A549 (cell line): ENCODE data around the gene CDK18. TPM values are rescaled to one million over a fixed set of nuclear protein-coding genes. Genes with fewer than 3 reads are reported as not detected.

ENCODE experiments used
- ATAC-seq, 2 experiments: fragments of 200-7000 bp in 1 of 2; fragments of >200 bp in 1 of 2; cut with Nextera tagmentation in 1 of 2; cut with Tn5 transposase in 1 of 2; 3 replicates each; pipeline versions ENCODE4 v1.8.0 to v1.9.1; 2018 to 2020; ENCODE audit warnings: mild to moderate bottlenecking in 1 of 2, moderate library complexity in 1 of 2
- CTCF ChIA-PET: fragments of 300-600 bp; sonication (Branson Sonifier 250); formaldehyde crosslinking; extraction: SDS; loops from one replicate; lab custom pipeline; 2021; ENCODE audit warnings: antibody characterized with exemption, inconsistent platforms; lab: Yijun Ruan, JAX
- POLR2A ChIA-PET: fragments of 350-600 bp; formaldehyde crosslinking; extraction: SDS; loops from one replicate; lab custom pipeline; 2021; ENCODE audit warnings: antibody characterized with exemption, inconsistent platforms; lab: Yijun Ruan, JAX
- DNase-seq, 2 experiments: peaks; one replicate each; pipeline versions ENCODE4 v3.0.0 to v3.0.0-alpha.2; 2011 to 2016; ENCODE audit warnings: low read depth in 1 of 2, low spot score in 1 of 2
- FAIRE-seq: peaks from 2 replicates; lab custom pipeline; 2011; peaks lifted over from hg19 to GRCh38; lab: Jason Lieb, UNC
- H3K27ac ChIP-seq, 2 experiments: fragments of >200 bp; sonication (Bioruptor Twin); formaldehyde crosslinking; 3 replicates each; pipeline ENCODE4 v1.5.1; 2016 to 2017
- H3K4me1 ChIP-seq: fragments of >200 bp; sonication (Bioruptor Twin); formaldehyde crosslinking; 3 replicates; pipeline ENCODE4 v1.6.1; 2016
- H3K4me2 ChIP-seq: fragments of >200 bp; sonication (Bioruptor Twin); formaldehyde crosslinking; 3 replicates; pipeline ENCODE4 v1.6.1; 2016
- H3K4me3 ChIP-seq: fragments of >200 bp; sonication (Bioruptor Twin); formaldehyde crosslinking; 3 replicates; pipeline ENCODE4 v1.5.1; 2016
- H3K9me3 ChIP-seq: fragments of >200 bp; sonication (Bioruptor Twin); formaldehyde crosslinking; 3 replicates; pipeline ENCODE4 v1.6.1; 2016
- BCL3 ChIP-seq: fragments of >200 bp; sonication (Bioruptor Twin); formaldehyde crosslinking; IDR thresholded peaks from 3 replicates; pipeline ENCODE4 v1.6.1; 2016
- CEBPB ChIP-seq, 2 experiments: fragments of >200 bp in 1 of 2; sonication (Bioruptor Twin) in 1 of 2; formaldehyde crosslinking in 1 of 2; IDR thresholded peaks; 2 replicates each; pipeline ENCODE4 v1.6.1; 2012 to 2016
- CHD4 ChIP-seq: fragments of 200-600 bp; sonication (generic); IDR thresholded peaks from 2 replicates; pipeline ENCODE4 v1.6.1; 2016; ENCODE audit warnings: antibody characterized with exemption, mild to moderate bottlenecking, borderline replicate concordance
- E2F6 ChIP-seq: IDR thresholded peaks from 2 replicates; pipeline ENCODE4 v1.6.1; 2012; ENCODE audit warnings: low read depth, borderline replicate concordance
- EHMT2 ChIP-seq: fragments of 200-600 bp; sonication (generic); IDR thresholded peaks from 2 replicates; pipeline ENCODE4 v1.6.1; 2016; ENCODE audit warnings: antibody characterized with exemption, low read depth, mild to moderate bottlenecking, moderate library complexity
- ELK1 ChIP-seq: fragments of 150-350 bp; IDR thresholded peaks from 2 replicates; pipeline ENCODE4 v1.6.1; 2014; ENCODE audit warnings: low read depth, mild to moderate bottlenecking, low read length
- EP300 ChIP-seq, 2 experiments: fragments of >200 bp; sonication (Bioruptor Twin); formaldehyde crosslinking; IDR thresholded peaks; 2 replicates in 1 of 2; 3 replicates in 1 of 2; pipeline ENCODE4 v1.6.1; 2016 to 2017
- FOXS1 ChIP-seq: fragments of 250-450 bp; sonication (Bioruptor Pico); IDR thresholded peaks from 2 replicates; pipeline ENCODE4 v1.5.0; 2020; ENCODE audit warnings: mild to moderate bottlenecking, moderate library complexity
- HDAC2 ChIP-seq: fragments of 200-600 bp; sonication (generic); IDR thresholded peaks from 2 replicates; pipeline ENCODE4 v1.6.1; 2016
- HES2 ChIP-seq: fragments of >200 bp; sonication (Bioruptor Twin); formaldehyde crosslinking; IDR thresholded peaks from 2 replicates; pipeline ENCODE4 v1.6.1; 2016
- HEYL ChIP-seq: fragments of 250-450 bp; sonication (Bioruptor Pico); IDR thresholded peaks from 2 replicates; pipeline ENCODE4 v1.8.0; 2021; ENCODE audit warnings: mild to moderate bottlenecking, moderate library complexity
- HOXB13 ChIP-seq: fragments of 250-450 bp; sonication (Bioruptor Pico); IDR thresholded peaks from 2 replicates; pipeline ENCODE4 v1.5.0; 2020; ENCODE audit warnings: low read depth, mild to moderate bottlenecking, moderate library complexity
- HOXB5 ChIP-seq: fragments of 250-450 bp; sonication (Bioruptor Pico); IDR thresholded peaks from 2 replicates; pipeline ENCODE4 v1.5.0; 2020; ENCODE audit warnings: mild to moderate bottlenecking, moderate library complexity
- KDM5A ChIP-seq: fragments of 200-600 bp; sonication (generic); IDR thresholded peaks from 2 replicates; pipeline ENCODE4 v1.6.1; 2016; ENCODE audit warnings: antibody characterized with exemption, mild to moderate bottlenecking
- MAX ChIP-seq: IDR thresholded peaks from 2 replicates; pipeline ENCODE4 v1.6.1; 2012
- NR3C1 ChIP-seq: fragments of >200 bp; sonication (Bioruptor Twin); formaldehyde crosslinking; IDR thresholded peaks from 3 replicates; pipeline ENCODE4 v1.6.1; 2017
- PBX3 ChIP-seq: IDR thresholded peaks from 2 replicates; pipeline ENCODE4 v1.6.1; 2012
- PHF8 ChIP-seq: fragments of 200-600 bp; sonication (generic); IDR thresholded peaks from 2 replicates; pipeline ENCODE4 v1.6.1; 2016; ENCODE audit warnings: low read depth, mild to moderate bottlenecking, antibody characterized with exemption, moderate library complexity, borderline replicate concordance
- POLR2A ChIP-seq: IDR thresholded peaks from 2 replicates; pipeline ENCODE4 v1.6.1; 2012; ENCODE audit warnings: mild to moderate bottlenecking, low read length
- RAD21 ChIP-seq, 2 experiments: fragments of >200 bp in 1 of 2; sonication (Bioruptor Twin) in 1 of 2; formaldehyde crosslinking in 1 of 2; IDR thresholded peaks in 1 of 2; conservative IDR thresholded peaks in 1 of 2; 2 replicates in 1 of 2; 3 replicates in 1 of 2; pipeline ENCODE4 v1.6.1; 2012 to 2018; ENCODE audit warnings: inconsistent platforms in 1 of 2
- REST ChIP-seq: fragments of 200-600 bp; sonication (generic); IDR thresholded peaks from 2 replicates; pipeline ENCODE4 v1.6.1; 2016; ENCODE audit warnings: antibody characterized with exemption, mild to moderate bottlenecking, moderate library complexity
- RFX5 ChIP-seq: fragments of 450-650 bp; IDR thresholded peaks from 2 replicates; pipeline ENCODE4 v1.7.1; 2014; ENCODE audit warnings: antibody characterized with exemption, mild to moderate bottlenecking, moderate library complexity
- TFCP2L1 ChIP-seq: fragments of 250-450 bp; sonication (Bioruptor Pico); IDR thresholded peaks from 2 replicates; pipeline ENCODE4 v1.5.0; 2021; ENCODE audit warnings: mild to moderate bottlenecking
- TP53 ChIP-seq: fragments of 250-450 bp; sonication (Bioruptor Pico); IDR thresholded peaks from 2 replicates; pipeline ENCODE4 v1.5.0; 2021; ENCODE audit warnings: mild to moderate bottlenecking, moderate library complexity
- USF2 ChIP-seq: fragments of 450-650 bp; IDR thresholded peaks from 2 replicates; pipeline ENCODE4 v1.6.1; 2014; ENCODE audit warnings: antibody characterized with exemption
- ZFP36 ChIP-seq: fragments of 450-650 bp; IDR thresholded peaks from 2 replicates; pipeline ENCODE4 v1.6.1; 2014; ENCODE audit warnings: borderline replicate concordance; ENCODE audit not compliant: partially characterized antibody
- ZSCAN20 ChIP-seq: fragments of 250-450 bp; sonication (Bioruptor Pico); IDR thresholded peaks from 2 replicates; pipeline ENCODE4 v1.8.0; 2022; ENCODE audit warnings: mild to moderate bottlenecking, moderate library complexity
- WGBS: methylation state at CpG from one replicate; pipeline ENCODE4 v1.1.6; 2017; ENCODE audit errors: missing lambda C conversion rate; 5-methylcytosine and 5-hydroxymethylcytosine counted together
- polyA plus RNA-seq, 4 experiments: library from polyadenylated mRNA; depleted of rRNA in 3 of 4; stranded (reverse); fragments of >200 nt; fragmentation: RNase III in 1 of 4; extraction: RNeasy Plus Mini Kit Qiagen cat#74134 plus additional on column Dnase treatment in 1 of 4; gene quantifications; 2 replicates in 3 of 4; 3 replicates in 1 of 4; pipeline ENCODE4 v1.2.3, GENCODE V29; 2011 to 2017

The CDK18 gene
- polyA plus RNA-seq, 2 of the 4 experiments (the other 2 are of a cell fraction), result 0.75 to 2.0 TPM

GRCh38 chr1:205502111-205502810 lies 2.2 kb upstream of the CDK18 start:
- Histone ChIP-seq H3K4me2 (no peak overlapping the region), H3K9me3 (no peaks in the 10 kb centered on the region), H3K27ac (no peak overlapping the region), H3K4me3 (no peak overlapping the region), H3K4me1 (peaks cover 6% of the 10 kb centered on the region; the same call in 1 of the 3 replicates)
- TF ChIP-seq E2F6 (no peak), USF2 (no peak), POLR2A (no peak), HEYL (CRISPR knock-in tag) (no peak), HOXB13 (CRISPR knock-in tag) (no peak), BCL3 (no peak), EP300 (IDR thresholded peaks at IDR 0.05) (no peak), TP53 (no peak), NR3C1 (no peak), KDM5A (no peak), HDAC2 (no peak), REST (no peak)
- no peak for DNase-seq
- 59% methylated on average over 3 of the region's 3 CpGs for WGBS
- no peak for ATAC-seq
- FAIRE-seq, result no peak
- ChIA-PET POLR2A (no interaction called here), CTCF (interaction anchor here (0.5 to 26.5 kb wide), 10 partner anchors 11 to 229 kb away, joined by 3 to 560 read pairs (median 4); no protein-coding TSS in a partner anchor)

- no peak overlapping the region for H3K4me3 ChIP-seq
- FAIRE-seq, result no peak
- no peak for DNase-seq
- no peak for TF ChIP-seq ZFP36
- no peak for TF ChIP-seq ELK1
- no peak for TF ChIP-seq HDAC2
- no peak for TF ChIP-seq CEBPB (IDR thresholded peaks at IDR 0.05)
- no peak for TF ChIP-seq POLR2A
- TF ChIP-seq CHD4, result no peak
- TF ChIP-seq PBX3, result no peak
- TF ChIP-seq RFX5, result no peak
- no peak for TF ChIP-seq USF2
- no peak for TF ChIP-seq HES2
- TF ChIP-seq HOXB5, result no peak
- TF ChIP-seq TFCP2L1 (CRISPR knock-in tag), result no peak
- TF ChIP-seq MAX, result no peak
- no peak for TF ChIP-seq RAD21 (conservative IDR thresholded peaks at IDR 0.05 in 1 of 2, IDR thresholded peaks at IDR 0.05 in 1 of 2)
- no peak for TF ChIP-seq PHF8
- TF ChIP-seq EHMT2, result no peak
- TF ChIP-seq FOXS1, result no peak
- TF ChIP-seq ZSCAN20 (CRISPR knock-in tag), result no peak
- no peaks in the 10 kb centered on the region for H3K9me3 ChIP-seq
- CTCF ChIA-PET, result interaction anchor here (0.6 to 26.5 kb wide), 7 partner anchors 11 to 178 kb away, joined by 3 to 560 read pairs (median 4); no protein-coding TSS in a partner anchor
- 76% methylated on average over 3 of the region's 3 CpGs for WGBS
- ATAC-seq, result no peak
- no peak overlapping the region for H3K4me2 ChIP-seq
- POLR2A ChIA-PET, result no interaction called here
- H3K27ac ChIP-seq, result no peak overlapping the region
- H3K4me1 ChIP-seq, result peaks cover 6% of the 10 kb centered on the region; the same call in 1 of the 3 replicates
Measured at GRCh38 chr1:205502992-205503391, 1.5 kb upstream of the CDK18 start.
